NK-92 treated with Interleukin-12 subunit alpha and Interleukin-12 subunit beta, amount 100 ng/mL, for 24 hours (cell line): ENCODE measurements around the gene NXN.
"Not testable (repeated sequence)": the region's sequence is repeated elsewhere in the genome, so short reads cannot be mapped to it uniquely, and the experiment has no call there.

Experiments used
- DNase-seq: peaks from one replicate; lab custom pipeline; 2025; lab: John Stamatoyannopoulos, UW

The NXN gene

GRCh38 chr17:887551-888209 lies 91.9 kb downstream of the NXN start:
- DNase-seq = no peak

GRCh38 chr17:885971-886571 lies 93.5 kb downstream of the NXN start:
- no peak for DNase-seq

GRCh38 chr17:883586-883962 lies 96.0 kb downstream of the NXN start:
- no peak for DNase-seq

GRCh38 chr17:882827-883585 lies 96.6 kb downstream of the NXN start:
- no peak for DNase-seq

- no peak for DNase-seq
These were observed 97.8 kb downstream of the NXN start for GRCh38 chr17:881778-882177.

- DNase-seq = no peak
These were observed 98.9 kb downstream of the NXN start for GRCh38 chr17:880443-881269.

- DNase-seq = peak; percentile 8
These were observed 99.8 kb downstream of the NXN start for GRCh38 chr17:879546-880442.

GRCh38 chr17:877630-878029 lies 101.9 kb downstream of the NXN start:
- no peak for DNase-seq

- no peak for DNase-seq
These were observed 103.3 kb downstream of the NXN start for GRCh38 chr17:876272-876671.

- DNase-seq = not testable (repeated sequence)
These were observed 105.0 kb downstream of the NXN start for GRCh38 chr17:874590-874989.

GRCh38 chr17:872855-873254 lies 106.7 kb downstream of the NXN start:
- DNase-seq = no peak

- DNase-seq = no peak
These were observed 107.6 kb downstream of the NXN start for GRCh38 chr17:871751-872519.

GRCh38 chr17:869567-870525 lies 109.7 kb downstream of the NXN start:
- DNase-seq = no peak

GRCh38 chr17:869086-869485 lies 110.5 kb downstream of the NXN start:
- DNase-seq = no peak

- no peak for DNase-seq
These were observed 111.6 kb downstream of the NXN start for GRCh38 chr17:867896-868489.

- not testable (repeated sequence) for DNase-seq
These were observed 112.3 kb downstream of the NXN start for GRCh38 chr17:867238-867637.

- DNase-seq = no peak
These were observed 112.9 kb downstream of the NXN start for GRCh38 chr17:866568-867103.

GRCh38 chr17:864315-864714 lies 115.3 kb downstream of the NXN start:
- DNase-seq = no peak

GRCh38 chr17:863880-864279 lies 115.7 kb downstream of the NXN start:
- DNase-seq = no peak
